Dermis microvascular lymphatic vessel endothelial cell (primary cell): ENCODE measurements around the gene PFKM. TPM values are rescaled to one million over a fixed set of nuclear protein-coding genes. Genes with fewer than 3 reads are reported as not detected.
"Not testable (repeated sequence)": the region's sequence is repeated elsewhere in the genome, so short reads cannot be mapped to it uniquely, and the experiment has no call there.

ENCODE experiments used
- DNase-seq, 2 donors: peaks; one replicate each; pipeline versions ENCODE4 v3.0.0 to v3.0.0-alpha.2; 2010; ENCODE audit warnings: low read depth in 2 of 2
- total RNA-seq: library from RNA; depleted of rRNA; stranded (reverse); fragments of >200 nt; gene quantifications from 2 replicates; pipeline ENCODE4 v1.2.1, GENCODE V29; 2014

PFKM gene
- total RNA-seq, 1 donor from 2014 or later: 36.3 TPM

GRCh38 chr12:48110691-48111311 is 8.4 kb upstream of the PFKM start:
- no peak for DNase-seq

- not testable (repeated sequence) for DNase-seq
These were observed 7.9 kb upstream of the PFKM start for GRCh38 chr12:48111312-48111693.

GRCh38 chr12:48115957-48116356 is 3.2 kb upstream of the PFKM start:
- no peak for DNase-seq

- no peak for DNase-seq
These were observed 786 bp upstream of the PFKM start for GRCh38 chr12:48118284-48118871.

GRCh38 chr12:48119834-48120195 is 651 bp downstream of the PFKM start:
- DNase-seq: no peak

GRCh38 chr12:48121522-48121921 is 2.4 kb downstream of the PFKM start:
- DNase-seq: no peak

GRCh38 chr12:48122065-48122834 is 3.1 kb downstream of the PFKM start:
- no peak for DNase-seq

- DNase-seq: no peak
These were observed 4.0 kb downstream of the PFKM start for GRCh38 chr12:48123169-48123568.

GRCh38 chr12:48125542-48125941 is 6.4 kb downstream of the PFKM start:
- not testable (repeated sequence) for DNase-seq

GRCh38 chr12:48125985-48126384 is 6.8 kb downstream of the PFKM start:
- DNase-seq: no peak

GRCh38 chr12:48126953-48127630 is 7.9 kb downstream of the PFKM start:
- no peak for DNase-seq

- DNase-seq: no peak
These were observed 9.6 kb downstream of the PFKM start for GRCh38 chr12:48128800-48129199.

- DNase-seq: no peak
These were observed 10.2 kb downstream of the PFKM start for GRCh38 chr12:48129376-48129775.

- DNase-seq: no peak
These were observed 12.4 kb downstream of the PFKM start for GRCh38 chr12:48131517-48131916.

- no peak for DNase-seq
These were observed 13.7 kb downstream of the PFKM start for GRCh38 chr12:48132826-48133225.

- no peak for DNase-seq
These were observed 15.9 kb downstream of the PFKM start for GRCh38 chr12:48135027-48135426.

GRCh38 chr12:48142818-48143674 is 23.9 kb downstream of the PFKM start:
- DNase-seq: no peak

- DNase-seq: no peak
These were observed 24.7 kb downstream of the PFKM start for GRCh38 chr12:48143898-48144297.

GRCh38 chr12:48145981-48146380 is 26.8 kb downstream of the PFKM start:
- DNase-seq: no peak

GRCh38 chr12:48151103-48151771 is 32.1 kb downstream of the PFKM start:
- DNase-seq: no peak

GRCh38 chr12:48155786-48156185 is 36.6 kb downstream of the PFKM start:
- not testable (repeated sequence) for DNase-seq
